ENCODE results near the gene MCMBP.

DNA sequence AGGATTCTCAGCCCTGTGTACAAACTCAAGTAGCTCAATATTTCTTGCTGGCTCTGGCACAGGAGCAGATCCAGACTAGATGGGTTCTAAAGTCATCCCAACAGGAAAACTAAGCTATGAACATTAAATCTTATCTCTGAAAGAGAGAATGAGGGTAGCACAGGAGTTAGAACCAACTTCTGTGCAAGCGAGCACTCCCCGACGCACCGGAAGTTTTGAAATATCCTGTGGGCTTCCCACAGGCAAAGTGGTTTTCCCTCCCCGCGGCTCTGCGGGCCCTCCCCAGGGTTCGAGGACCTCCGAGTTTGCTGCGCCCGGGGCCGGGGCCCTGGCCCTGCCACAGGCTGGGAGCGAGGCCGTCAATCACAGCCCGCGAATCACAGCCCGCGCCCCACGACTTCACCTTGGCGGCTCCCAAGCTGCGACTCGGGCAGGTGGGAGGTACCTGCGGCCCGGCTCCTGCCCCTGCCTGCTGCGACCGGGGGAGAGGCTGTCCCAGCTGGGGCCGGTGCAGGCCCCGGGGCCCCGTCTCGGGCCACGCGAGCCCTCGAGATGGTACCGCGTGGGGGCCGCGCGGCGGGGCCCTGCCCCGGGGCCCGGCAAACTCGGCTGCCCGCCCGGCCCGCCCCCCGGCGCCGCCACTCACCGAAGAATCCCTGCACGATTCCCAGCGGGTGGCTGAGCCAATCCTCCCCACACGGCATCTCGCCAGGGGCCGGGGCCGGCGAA lies 598 bp downstream of the MCMBP start:
- TF ChIP-seq, protein P1, sequence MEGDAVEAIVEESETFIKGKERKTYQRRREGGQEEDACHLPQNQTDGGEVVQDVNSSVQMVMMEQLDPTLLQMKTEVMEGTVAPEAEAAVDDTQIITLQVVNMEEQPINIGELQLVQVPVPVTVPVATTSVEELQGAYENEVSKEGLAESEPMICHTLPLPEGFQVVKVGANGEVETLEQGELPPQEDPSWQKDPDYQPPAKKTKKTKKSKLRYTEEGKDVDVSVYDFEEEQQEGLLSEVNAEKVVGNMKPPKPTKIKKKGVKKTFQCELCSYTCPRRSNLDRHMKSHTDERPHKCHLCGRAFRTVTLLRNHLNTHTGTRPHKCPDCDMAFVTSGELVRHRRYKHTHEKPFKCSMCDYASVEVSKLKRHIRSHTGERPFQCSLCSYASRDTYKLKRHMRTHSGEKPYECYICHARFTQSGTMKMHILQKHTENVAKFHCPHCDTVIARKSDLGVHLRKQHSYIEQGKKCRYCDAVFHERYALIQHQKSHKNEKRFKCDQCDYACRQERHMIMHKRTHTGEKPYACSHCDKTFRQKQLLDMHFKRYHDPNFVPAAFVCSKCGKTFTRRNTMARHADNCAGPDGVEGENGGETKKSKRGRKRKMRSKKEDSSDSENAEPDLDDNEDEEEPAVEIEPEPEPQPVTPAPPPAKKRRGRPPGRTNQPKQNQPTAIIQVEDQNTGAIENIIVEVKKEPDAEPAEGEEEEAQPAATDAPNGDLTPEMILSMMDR (IDR thresholded peaks at IDR 0.05), result no peak
- TF ChIP-seq POLR2A (IDR thresholded peaks at IDR 0.05), result no peak

Data from testis (tissue), 2 donors.